Activated T-cell treated with anti-CD3 and anti-CD28 coated beads, Interleukin-2, amount 50 U/mL, for 24 hours (primary cell): Measurements from ENCODE around the gene BCL2L1.
"Not testable (repeated sequence)": the region's sequence is repeated elsewhere in the genome, so short reads cannot be mapped to it uniquely, and the experiment has no call there.

Experiments
- DNase-seq: peaks from one replicate; pipeline ENCODE4 v3.0.0-alpha.2; 2020
- H3K27ac Mint-ChIP-seq: 2 replicates; pipeline ENCODE4 v1.8.0; 2020; ENCODE audit warnings: mild to moderate bottlenecking, mixed read lengths
- H3K27me3 Mint-ChIP-seq: 2 replicates; pipeline ENCODE4 v1.8.0; 2020; ENCODE audit warnings: mixed read lengths
- H3K36me3 Mint-ChIP-seq: 2 replicates; pipeline ENCODE4 v1.8.0; 2020; ENCODE audit warnings: low read depth, mixed read lengths
- H3K4me1 Mint-ChIP-seq: 2 replicates; pipeline ENCODE4 v1.8.0; 2020; ENCODE audit warnings: low read depth, mixed read lengths
- H3K4me3 Mint-ChIP-seq: 2 replicates; pipeline ENCODE4 v1.8.0; 2020; ENCODE audit warnings: mild to moderate bottlenecking, moderate library complexity, mixed read lengths
- H3K9me3 Mint-ChIP-seq: 2 replicates; pipeline ENCODE4 v1.8.0; 2020; ENCODE audit warnings: mixed read lengths

Gene BCL2L1

GRCh38 chr20:31671324-31671723, 51.3 kb downstream of the BCL2L1 start:
- H3K36me3 Mint-ChIP-seq, result peaks cover 95% of the 10 kb centered on the region
- no peaks in the 10 kb centered on the region for H3K9me3 Mint-ChIP-seq
- no peak overlapping the region for H3K4me3 Mint-ChIP-seq
- H3K27ac Mint-ChIP-seq, result peak overlapping the region; percentile 88
- no peaks in the 10 kb centered on the region for H3K27me3 Mint-ChIP-seq
- peaks cover 80% of the 10 kb centered on the region for H3K4me1 Mint-ChIP-seq
- DNase-seq, result no peak

GRCh38 chr20:31670371-31671228, 52.1 kb downstream of the BCL2L1 start:
- Mint-ChIP-seq H3K27ac (peak overlapping the region; percentile 88), H3K4me3 (no peak overlapping the region), H3K36me3 (peaks cover 95% of the 10 kb centered on the region), H3K27me3 (no peaks in the 10 kb centered on the region), H3K4me1 (peaks cover 80% of the 10 kb centered on the region), H3K9me3 (no peaks in the 10 kb centered on the region)
- no peak for DNase-seq

- Mint-ChIP-seq H3K9me3 (no peaks in the 10 kb centered on the region), H3K4me1 (peaks cover 79% of the 10 kb centered on the region), H3K27ac (peak overlapping the region; percentile 88), H3K36me3 (peaks cover 95% of the 10 kb centered on the region), H3K4me3 (no peak overlapping the region), H3K27me3 (no peaks in the 10 kb centered on the region)
- DNase-seq, result no peak
Measured at GRCh38 chr20:31669876-31670275, 52.8 kb downstream of the BCL2L1 start.

- not testable (repeated sequence) for H3K4me3 Mint-ChIP-seq, H3K9me3 Mint-ChIP-seq, DNase-seq, H3K27me3 Mint-ChIP-seq
- H3K27ac Mint-ChIP-seq, result peak overlapping the region; percentile 88
- H3K36me3 Mint-ChIP-seq, result peaks cover 95% of the 10 kb centered on the region
- H3K4me1 Mint-ChIP-seq, result peaks cover 78% of the 10 kb centered on the region
Measured at GRCh38 chr20:31668944-31669343, 53.7 kb downstream of the BCL2L1 start.

- Mint-ChIP-seq H3K4me1 (peaks cover 79% of the 10 kb centered on the region), H3K4me3 (no peak overlapping the region), H3K27me3 (no peaks in the 10 kb centered on the region), H3K27ac (peak overlapping the region; percentile 88), H3K36me3 (peaks cover 93% of the 10 kb centered on the region), H3K9me3 (no peaks in the 10 kb centered on the region)
- no peak for DNase-seq
Measured at GRCh38 chr20:31667315-31668285, 55.1 kb downstream of the BCL2L1 start.

- peaks cover 82% of the 10 kb centered on the region for H3K4me1 Mint-ChIP-seq
- H3K4me3 Mint-ChIP-seq, result no peak overlapping the region
- no peaks in the 10 kb centered on the region for H3K27me3 Mint-ChIP-seq
- DNase-seq, result no peak
- no peaks in the 10 kb centered on the region for H3K9me3 Mint-ChIP-seq
- H3K36me3 Mint-ChIP-seq, result peaks cover 94% of the 10 kb centered on the region
- H3K27ac Mint-ChIP-seq, result peak overlapping the region; percentile 88
Measured at GRCh38 chr20:31666258-31667042, 56.2 kb downstream of the BCL2L1 start.

- Mint-ChIP-seq H3K27ac (peak overlapping the region; percentile 88), H3K36me3 (peaks cover 91% of the 10 kb centered on the region), H3K9me3 (no peaks in the 10 kb centered on the region)
Measured at GRCh38 chr20:31665753-31666152, 56.9 kb downstream of the BCL2L1 start.

GRCh38 chr20:31664696-31665354, 57.8 kb downstream of the BCL2L1 start:
- peaks cover 78% of the 10 kb centered on the region for H3K4me1 Mint-ChIP-seq
- H3K36me3 Mint-ChIP-seq, result peaks cover 86% of the 10 kb centered on the region

More at GRCh38 chr20:31665753-31666152, 56.9 kb downstream of the BCL2L1 start:
- Mint-ChIP-seq H3K27me3 (no peaks in the 10 kb centered on the region), H3K4me3 (no peak overlapping the region), H3K4me1 (peaks cover 81% of the 10 kb centered on the region)
- no peak for DNase-seq

GRCh38 chr20:31663838-31664695, 58.6 kb downstream of the BCL2L1 start:
- Mint-ChIP-seq H3K36me3 (peaks cover 79% of the 10 kb centered on the region), H3K4me3 (no peak overlapping the region), H3K9me3 (no peaks in the 10 kb centered on the region), H3K4me1 (peaks cover 72% of the 10 kb centered on the region), H3K27me3 (no peaks in the 10 kb centered on the region), H3K27ac (peak overlapping the region; percentile 88)
- no peak for DNase-seq

More at GRCh38 chr20:31664696-31665354, 57.8 kb downstream of the BCL2L1 start:
- no peak for DNase-seq
- Mint-ChIP-seq H3K4me3 (no peak overlapping the region), H3K27me3 (no peaks in the 10 kb centered on the region), H3K27ac (peak overlapping the region; percentile 88), H3K9me3 (no peaks in the 10 kb centered on the region)

GRCh38 chr20:31663524-31663837, 59.2 kb downstream of the BCL2L1 start:
- Mint-ChIP-seq H3K27me3 (no peaks in the 10 kb centered on the region), H3K36me3 (peaks cover 74% of the 10 kb centered on the region), H3K4me1 (peaks cover 67% of the 10 kb centered on the region), H3K4me3 (no peak overlapping the region), H3K9me3 (no peaks in the 10 kb centered on the region), H3K27ac (peak overlapping the region; percentile 88)
- DNase-seq, result no peak

GRCh38 chr20:31662372-31662854, 60.3 kb downstream of the BCL2L1 start:
- no peaks in the 10 kb centered on the region for H3K27me3 Mint-ChIP-seq
- H3K4me1 Mint-ChIP-seq, result peaks cover 59% of the 10 kb centered on the region
- peak overlapping the region; percentile 90 for H3K27ac Mint-ChIP-seq
- no peaks in the 10 kb centered on the region for H3K9me3 Mint-ChIP-seq
- DNase-seq, result no peak
- peaks cover 64% of the 10 kb centered on the region for H3K36me3 Mint-ChIP-seq
- H3K4me3 Mint-ChIP-seq, result peak overlapping the region; percentile 58

- no peaks in the 10 kb centered on the region for H3K9me3 Mint-ChIP-seq
- H3K36me3 Mint-ChIP-seq, result peaks cover 58% of the 10 kb centered on the region
- peak overlapping the region; percentile 91 for H3K27ac Mint-ChIP-seq
- H3K4me1 Mint-ChIP-seq, result peaks cover 56% of the 10 kb centered on the region
- no peaks in the 10 kb centered on the region for H3K27me3 Mint-ChIP-seq
- peak overlapping the region; percentile 58 for H3K4me3 Mint-ChIP-seq
- DNase-seq, result peak; percentile 87
Measured at GRCh38 chr20:31661625-31662371, 60.9 kb downstream of the BCL2L1 start.
